HEK293 (cell line): ENCODE results near the gene CDT1.

Experiments used
- GLIS2 ChIP-seq: fragments of 450-650 bp; formaldehyde crosslinking; IDR thresholded peaks from 2 replicates; pipeline ENCODE4 v1.5.1; 2016; ENCODE audit warnings: missing biosample characterization, missing genetic modification characterization
- IKZF3 ChIP-seq: fragments of 450-650 bp; IDR thresholded peaks from 2 replicates; pipeline ENCODE4 v1.5.0; 2018; ENCODE audit warnings: missing biosample characterization, mild to moderate bottlenecking, missing genetic modification characterization, moderate library complexity
- KLF16 ChIP-seq: fragments of 450-650 bp; formaldehyde crosslinking; IDR thresholded peaks from 2 replicates; pipeline ENCODE4 v1.5.1; 2017; ENCODE audit warnings: missing biosample characterization, missing genetic modification characterization
- KLF9 ChIP-seq: fragments of 450-650 bp; formaldehyde crosslinking; IDR thresholded peaks from 2 replicates; pipeline ENCODE4 v1.5.1; 2016; ENCODE audit warnings: missing biosample characterization, missing genetic modification characterization, low read depth
- SP2 ChIP-seq: fragments of 450-650 bp; formaldehyde crosslinking; IDR thresholded peaks from 2 replicates; pipeline ENCODE4 v1.5.1; 2016; ENCODE audit warnings: missing biosample characterization, missing genetic modification characterization
- SP7 ChIP-seq: fragments of 450-650 bp; formaldehyde crosslinking; IDR thresholded peaks from 2 replicates; pipeline ENCODE4 v1.5.1; 2016; ENCODE audit warnings: missing biosample characterization, missing genetic modification characterization
- YY2 ChIP-seq: fragments of 450-650 bp; formaldehyde crosslinking; IDR thresholded peaks from 2 replicates; pipeline ENCODE4 v1.5.1; 2016; ENCODE audit warnings: missing biosample characterization, missing genetic modification characterization
- ZBTB11 ChIP-seq: fragments of 450-650 bp; formaldehyde crosslinking; conservative IDR thresholded peaks from 2 replicates; pipeline ENCODE4 v1.5.1; 2016; ENCODE audit warnings: low read depth, missing biosample characterization, missing genetic modification characterization
- ZBTB17 ChIP-seq: fragments of 450-650 bp; formaldehyde crosslinking; IDR thresholded peaks from 2 replicates; pipeline ENCODE4 v1.5.1; 2016; ENCODE audit warnings: missing biosample characterization, missing genetic modification characterization
- ZBTB20 ChIP-seq: fragments of 450-650 bp; formaldehyde crosslinking; IDR thresholded peaks from 2 replicates; pipeline ENCODE4 v1.5.1; 2016; ENCODE audit warnings: missing biosample characterization, missing genetic modification characterization
- ZBTB44 ChIP-seq: fragments of 450-650 bp; IDR thresholded peaks from 2 replicates; pipeline ENCODE4 v1.5.1; 2018; ENCODE audit warnings: missing biosample characterization, mild to moderate bottlenecking, missing genetic modification characterization
- ZBTB7A ChIP-seq: fragments of 450-650 bp; formaldehyde crosslinking; IDR thresholded peaks from 2 replicates; pipeline ENCODE4 v1.5.1; 2016; ENCODE audit warnings: low read depth, missing biosample characterization, missing genetic modification characterization
- ZBTB8A ChIP-seq: fragments of 450-650 bp; formaldehyde crosslinking; IDR thresholded peaks from 2 replicates; pipeline ENCODE4 v1.5.1; 2016; ENCODE audit warnings: missing biosample characterization, missing genetic modification characterization
- ZNF2 ChIP-seq: fragments of 450-650 bp; formaldehyde crosslinking; IDR thresholded peaks from 2 replicates; pipeline ENCODE4 v1.5.1; 2016; ENCODE audit warnings: missing biosample characterization, missing genetic modification characterization
- ZNF324 ChIP-seq: fragments of 450-650 bp; formaldehyde crosslinking; IDR thresholded peaks from 2 replicates; pipeline ENCODE4 v1.5.1; 2016; ENCODE audit warnings: missing biosample characterization, missing genetic modification characterization
- ZNF341 ChIP-seq: fragments of 450-650 bp; formaldehyde crosslinking; IDR thresholded peaks from 2 replicates; pipeline ENCODE4; 2016; ENCODE audit warnings: low read depth, missing biosample characterization, missing genetic modification characterization
- ZNF366 ChIP-seq: fragments of 450-650 bp; formaldehyde crosslinking; conservative IDR thresholded peaks from 2 replicates; pipeline ENCODE4 v1.5.1; 2016; ENCODE audit warnings: missing biosample characterization, missing genetic modification characterization
- ZNF600 ChIP-seq: fragments of 450-650 bp; formaldehyde crosslinking; IDR thresholded peaks from 2 replicates; pipeline ENCODE4 v1.5.1; 2016; ENCODE audit warnings: missing biosample characterization, missing genetic modification characterization
- ZSCAN16 ChIP-seq: fragments of 450-650 bp; formaldehyde crosslinking; IDR thresholded peaks from 2 replicates; pipeline ENCODE4 v1.5.1; 2016; ENCODE audit warnings: missing biosample characterization, missing genetic modification characterization
- ZSCAN4 ChIP-seq: fragments of 450-650 bp; formaldehyde crosslinking; IDR thresholded peaks from 2 replicates; pipeline ENCODE4 v1.5.1; 2017; ENCODE audit warnings: missing biosample characterization, missing genetic modification characterization
- ZXDB ChIP-seq: fragments of 450-650 bp; formaldehyde crosslinking; IDR thresholded peaks from 2 replicates; pipeline ENCODE4 v1.5.1; 2016; ENCODE audit warnings: missing biosample characterization, missing genetic modification characterization
- TF ChIP-seq, protein P1 (sequence below): fragments of 450-650 bp; formaldehyde crosslinking; IDR thresholded peaks from 2 replicates; pipeline ENCODE4 v1.5.1; 2016; ENCODE audit warnings: missing biosample characterization, missing genetic modification characterization
- TF ChIP-seq, protein P2 (sequence below): fragments of 450-650 bp; formaldehyde crosslinking; IDR thresholded peaks from 2 replicates; pipeline ENCODE4 v1.5.1; 2016; ENCODE audit warnings: missing biosample characterization, missing genetic modification characterization
- TF ChIP-seq, protein P3 (sequence below): fragments of 450-650 bp; formaldehyde crosslinking; IDR thresholded peaks from 2 replicates; pipeline ENCODE4 v1.5.1; 2016; ENCODE audit warnings: missing biosample characterization, missing genetic modification characterization
- TF ChIP-seq, protein P4 (sequence below): fragments of 450-650 bp; formaldehyde crosslinking; IDR thresholded peaks from 2 replicates; pipeline ENCODE4 v1.5.1; 2016; ENCODE audit warnings: missing biosample characterization, missing genetic modification characterization

Gene CDT1

GRCh38 chr16:88810912-88811768, 7.6 kb downstream of the CDT1 start (continued):
- peak; percentile 78 for TF ChIP-seq IKZF3 (tag by site-specific recombination)
- TF ChIP-seq ZBTB8A (tag by site-specific recombination): peak; percentile 91
- TF ChIP-seq ZBTB7A: no peak
- TF ChIP-seq, protein P1, sequence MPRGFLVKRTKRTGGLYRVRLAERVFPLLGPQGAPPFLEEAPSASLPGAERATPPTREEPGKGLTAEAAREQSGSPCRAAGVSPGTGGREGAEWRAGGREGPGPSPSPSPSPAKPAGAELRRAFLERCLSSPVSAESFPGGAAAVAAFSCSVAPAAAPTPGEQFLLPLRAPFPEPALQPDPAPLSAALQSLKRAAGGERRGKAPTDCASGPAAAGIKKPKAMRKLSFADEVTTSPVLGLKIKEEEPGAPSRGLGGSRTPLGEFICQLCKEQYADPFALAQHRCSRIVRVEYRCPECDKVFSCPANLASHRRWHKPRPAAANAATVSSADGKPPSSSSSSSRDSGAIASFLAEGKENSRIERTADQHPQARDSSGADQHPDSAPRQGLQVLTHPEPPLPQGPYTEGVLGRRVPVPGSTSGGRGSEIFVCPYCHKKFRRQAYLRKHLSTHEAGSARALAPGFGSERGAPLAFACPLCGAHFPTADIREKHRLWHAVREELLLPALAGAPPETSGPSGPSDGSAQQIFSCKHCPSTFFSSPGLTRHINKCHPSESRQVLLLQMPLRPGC (tag by site-specific recombination): 0 out of 2 replicates have a peak, but pooled peaks have one; percentile 9
- peak; percentile 27; the same call in 1 of the 2 replicates for TF ChIP-seq ZBTB17
- no peak for TF ChIP-seq ZNF366
- 0 out of 2 replicates have a peak, but pooled peaks have one; percentile 2 for TF ChIP-seq KLF9 (tag by site-specific recombination)
- no peak for TF ChIP-seq ZNF341
- TF ChIP-seq ZBTB44 (tag by site-specific recombination): no peak
- 0 out of 2 replicates have a peak, but pooled peaks have one; percentile 40 for TF ChIP-seq ZNF324 (tag by site-specific recombination)
- no peak; the same call in 1 of the 2 replicates for TF ChIP-seq YY2 (tag by site-specific recombination)
- TF ChIP-seq, protein P2, sequence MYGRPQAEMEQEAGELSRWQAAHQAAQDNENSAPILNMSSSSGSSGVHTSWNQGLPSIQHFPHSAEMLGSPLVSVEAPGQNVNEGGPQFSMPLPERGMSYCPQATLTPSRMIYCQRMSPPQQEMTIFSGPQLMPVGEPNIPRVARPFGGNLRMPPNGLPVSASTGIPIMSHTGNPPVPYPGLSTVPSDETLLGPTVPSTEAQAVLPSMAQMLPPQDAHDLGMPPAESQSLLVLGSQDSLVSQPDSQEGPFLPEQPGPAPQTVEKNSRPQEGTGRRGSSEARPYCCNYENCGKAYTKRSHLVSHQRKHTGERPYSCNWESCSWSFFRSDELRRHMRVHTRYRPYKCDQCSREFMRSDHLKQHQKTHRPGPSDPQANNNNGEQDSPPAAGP (tag by site-specific recombination): peak; percentile 42; the same call in 1 of the 2 replicates
- TF ChIP-seq, protein P3, sequence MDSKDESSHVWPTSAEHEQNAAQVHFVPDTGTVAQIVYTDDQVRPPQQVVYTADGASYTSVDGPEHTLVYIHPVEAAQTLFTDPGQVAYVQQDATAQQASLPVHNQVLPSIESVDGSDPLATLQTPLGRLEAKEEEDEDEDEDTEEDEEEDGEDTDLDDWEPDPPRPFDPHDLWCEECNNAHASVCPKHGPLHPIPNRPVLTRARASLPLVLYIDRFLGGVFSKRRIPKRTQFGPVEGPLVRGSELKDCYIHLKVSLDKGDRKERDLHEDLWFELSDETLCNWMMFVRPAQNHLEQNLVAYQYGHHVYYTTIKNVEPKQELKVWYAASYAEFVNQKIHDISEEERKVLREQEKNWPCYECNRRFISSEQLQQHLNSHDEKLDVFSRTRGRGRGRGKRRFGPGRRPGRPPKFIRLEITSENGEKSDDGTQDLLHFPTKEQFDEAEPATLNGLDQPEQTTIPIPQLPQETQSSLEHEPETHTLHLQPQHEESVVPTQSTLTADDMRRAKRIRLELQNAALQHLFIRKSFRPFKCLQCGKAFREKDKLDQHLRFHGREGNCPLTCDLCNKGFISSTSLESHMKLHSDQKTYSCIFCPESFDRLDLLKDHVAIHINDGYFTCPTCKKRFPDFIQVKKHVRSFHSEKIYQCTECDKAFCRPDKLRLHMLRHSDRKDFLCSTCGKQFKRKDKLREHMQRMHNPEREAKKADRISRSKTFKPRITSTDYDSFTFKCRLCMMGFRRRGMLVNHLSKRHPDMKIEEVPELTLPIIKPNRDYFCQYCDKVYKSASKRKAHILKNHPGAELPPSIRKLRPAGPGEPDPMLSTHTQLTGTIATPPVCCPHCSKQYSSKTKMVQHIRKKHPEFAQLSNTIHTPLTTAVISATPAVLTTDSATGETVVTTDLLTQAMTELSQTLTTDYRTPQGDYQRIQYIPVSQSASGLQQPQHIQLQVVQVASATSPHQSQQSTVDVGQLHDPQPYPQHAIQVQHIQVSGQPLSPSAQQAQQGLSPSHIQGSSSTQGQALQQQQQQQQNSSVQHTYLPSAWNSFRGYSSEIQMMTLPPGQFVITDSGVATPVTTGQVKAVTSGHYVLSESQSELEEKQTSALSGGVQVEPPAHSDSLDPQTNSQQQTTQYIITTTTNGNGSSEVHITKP (tag by site-specific recombination): peak; percentile 64
- peak; percentile 84 for TF ChIP-seq ZNF600 (tag by site-specific recombination)
- TF ChIP-seq, protein P4, sequence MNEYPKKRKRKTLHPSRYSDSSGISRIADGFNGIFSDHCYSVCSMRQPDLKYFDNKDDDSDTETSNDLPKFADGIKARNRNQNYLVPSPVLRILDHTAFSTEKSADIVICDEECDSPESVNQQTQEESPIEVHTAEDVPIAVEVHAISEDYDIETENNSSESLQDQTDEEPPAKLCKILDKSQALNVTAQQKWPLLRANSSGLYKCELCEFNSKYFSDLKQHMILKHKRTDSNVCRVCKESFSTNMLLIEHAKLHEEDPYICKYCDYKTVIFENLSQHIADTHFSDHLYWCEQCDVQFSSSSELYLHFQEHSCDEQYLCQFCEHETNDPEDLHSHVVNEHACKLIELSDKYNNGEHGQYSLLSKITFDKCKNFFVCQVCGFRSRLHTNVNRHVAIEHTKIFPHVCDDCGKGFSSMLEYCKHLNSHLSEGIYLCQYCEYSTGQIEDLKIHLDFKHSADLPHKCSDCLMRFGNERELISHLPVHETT (tag by site-specific recombination): peak; percentile 55; the same call in 1 of the 2 replicates
- TF ChIP-seq ZSCAN4: no peak
- TF ChIP-seq KLF16 (tag by site-specific recombination): peak; percentile 73
- peak; percentile 84 for TF ChIP-seq GLIS2 (tag by site-specific recombination)
- TF ChIP-seq SP2 (tag by site-specific recombination): peak; percentile 27
- TF ChIP-seq ZBTB20: peak; percentile 85
- TF ChIP-seq ZXDB (tag by site-specific recombination): peak; percentile 59
- peak; percentile 44 for TF ChIP-seq ZBTB11 (tag by site-specific recombination)
- peak; percentile 25; the same call in 1 of the 2 replicates for TF ChIP-seq ZNF2
- 0 out of 2 replicates have a peak, but pooled peaks have one; percentile 10 for TF ChIP-seq SP7 (tag by site-specific recombination)
- TF ChIP-seq ZSCAN16 (tag by site-specific recombination): no peak
